Prostate gland (tissue), 2 donors: ENCODE measurements around the gene CMTM5.

ENCODE experiments used
- CTCF ChIP-seq, 4 experiments: fragments of 200-600 bp in 2 of 4; fragments of 450-650 bp in 2 of 4; sonication (generic) in 2 of 4; IDR thresholded peaks; 1 replicate in 3 of 4; 2 replicates in 1 of 4; pipeline ENCODE4 v1.5.1; 2016 to 2019; ENCODE audit warnings: antibody characterized with exemption in 4 of 4, mild to moderate bottlenecking in 2 of 4, moderate library complexity in 2 of 4
- POLR2A ChIP-seq: fragments of 450-650 bp; IDR thresholded peaks from one replicate; pipeline ENCODE4 v1.6.1; 2016; ENCODE audit warnings: antibody characterized with exemption, mild to moderate bottlenecking
- POLR2AphosphoS5 ChIP-seq: sonication (generic); formaldehyde crosslinking; IDR thresholded peaks from one replicate; pipeline ENCODE4 v1.6.1; 2017; ENCODE audit warnings: antibody characterized with exemption

- TF ChIP-seq CTCF (IDR thresholded peaks at IDR 0.05) (no peak), POLR2A (no peak), POLR2AphosphoS5 (no peak)
These were observed 26.2 kb downstream of the CMTM5 start for GRCh38 chr14:23403139-23403438.
